Astrocyte of the cerebellum (primary cell): Measurements from ENCODE around the gene CASP8AP2.
A peak's percentile ranks its signal among the peaks of the same experiment; 100 is the strongest.
"Not testable (repeated sequence)": the region's sequence is repeated elsewhere in the genome, so short reads cannot be mapped to it uniquely, and the experiment has no call there.

Experiments used
- DNase-seq: peaks from one replicate; pipeline ENCODE4 v3.0.0-alpha.2; 2011; ENCODE audit warnings: low read depth
- H3K4me3 ChIP-seq: 2 replicates; pipeline ENCODE4 v1.5.1; 2011; ENCODE audit warnings: mild to moderate bottlenecking, low read depth, low read length, moderate library complexity
- CTCF ChIP-seq: IDR thresholded peaks from 2 replicates; pipeline ENCODE4 v1.5.1; 2012; ENCODE audit warnings: low read length, low read depth, moderate library complexity, mild to moderate bottlenecking; ENCODE audit errors: missing control alignments
- in situ Hi-C: cut with HindIII; loops from 2 replicates; pipeline ENCODE4 v1.10.0; 2017; ENCODE audit warnings: low sequenced_read_pairs

CASP8AP2 gene

GRCh38 chr6:89895276-89895874, 65.7 kb downstream of the CASP8AP2 start:
- in situ Hi-C loops, result no loop called here
- peak; percentile 55 for DNase-seq
- no peak for TF ChIP-seq CTCF
- no peak overlapping the region for H3K4me3 ChIP-seq

- DNase-seq, H3K4me3 ChIP-seq, in situ Hi-C loops: not testable (repeated sequence)
Measured at GRCh38 chr6:89910001-89910901, 80.6 kb downstream of the CASP8AP2 start.

GRCh38 chr6:89910902-89911240, 81.2 kb downstream of the CASP8AP2 start:
- no peak for DNase-seq
- TF ChIP-seq CTCF, result no peak
- in situ Hi-C loops, result no loop called here
- H3K4me3 ChIP-seq, result no peak overlapping the region

- no peak overlapping the region for H3K4me3 ChIP-seq
- no peak for TF ChIP-seq CTCF
- in situ Hi-C loops, result no loop called here
- no peak for DNase-seq
Measured at GRCh38 chr6:89916136-89916920, 86.6 kb downstream of the CASP8AP2 start.

GRCh38 chr6:89917216-89917615, 87.5 kb downstream of the CASP8AP2 start:
- no peak overlapping the region for H3K4me3 ChIP-seq
- DNase-seq, result no peak
- TF ChIP-seq CTCF, result no peak
- in situ Hi-C loops, result no loop called here

GRCh38 chr6:89917801-89918366, 88.2 kb downstream of the CASP8AP2 start:
- no peak overlapping the region for H3K4me3 ChIP-seq
- no peak for DNase-seq
- in situ Hi-C loops, result no loop called here
- no peak for TF ChIP-seq CTCF
